IPS-18a (cell line): ENCODE results near the gene PSAPL1.

Experiments used
- H3K27ac ChIP-seq: one replicate; pipeline ENCODE4 v1.5.1; 2013; ENCODE audit warnings: low read length
- H3K27me3 ChIP-seq: one replicate; pipeline ENCODE4 v1.6.1; 2013; ENCODE audit warnings: mild to moderate bottlenecking, low read length; ENCODE audit not compliant: control insufficient read depth, insufficient read depth
- H3K36me3 ChIP-seq: one replicate; pipeline ENCODE4 v1.6.1; 2013; ENCODE audit warnings: low read depth, low read length; ENCODE audit not compliant: control insufficient read depth
- H3K4me1 ChIP-seq: one replicate; pipeline ENCODE4 v1.6.1; 2013; ENCODE audit warnings: low read depth, low read length; ENCODE audit not compliant: control insufficient read depth
- H3K4me3 ChIP-seq: one replicate; pipeline ENCODE4 v1.5.1; 2013; ENCODE audit warnings: low read length
- H3K9ac ChIP-seq: one replicate; pipeline ENCODE4 v1.6.1; 2013; ENCODE audit warnings: mild to moderate bottlenecking, low read length, moderate library complexity
- H3K9me3 ChIP-seq: one replicate; pipeline ENCODE4 v1.6.1; 2013; ENCODE audit warnings: low read depth, low read length; ENCODE audit not compliant: control insufficient read depth

The PSAPL1 gene

DNA sequence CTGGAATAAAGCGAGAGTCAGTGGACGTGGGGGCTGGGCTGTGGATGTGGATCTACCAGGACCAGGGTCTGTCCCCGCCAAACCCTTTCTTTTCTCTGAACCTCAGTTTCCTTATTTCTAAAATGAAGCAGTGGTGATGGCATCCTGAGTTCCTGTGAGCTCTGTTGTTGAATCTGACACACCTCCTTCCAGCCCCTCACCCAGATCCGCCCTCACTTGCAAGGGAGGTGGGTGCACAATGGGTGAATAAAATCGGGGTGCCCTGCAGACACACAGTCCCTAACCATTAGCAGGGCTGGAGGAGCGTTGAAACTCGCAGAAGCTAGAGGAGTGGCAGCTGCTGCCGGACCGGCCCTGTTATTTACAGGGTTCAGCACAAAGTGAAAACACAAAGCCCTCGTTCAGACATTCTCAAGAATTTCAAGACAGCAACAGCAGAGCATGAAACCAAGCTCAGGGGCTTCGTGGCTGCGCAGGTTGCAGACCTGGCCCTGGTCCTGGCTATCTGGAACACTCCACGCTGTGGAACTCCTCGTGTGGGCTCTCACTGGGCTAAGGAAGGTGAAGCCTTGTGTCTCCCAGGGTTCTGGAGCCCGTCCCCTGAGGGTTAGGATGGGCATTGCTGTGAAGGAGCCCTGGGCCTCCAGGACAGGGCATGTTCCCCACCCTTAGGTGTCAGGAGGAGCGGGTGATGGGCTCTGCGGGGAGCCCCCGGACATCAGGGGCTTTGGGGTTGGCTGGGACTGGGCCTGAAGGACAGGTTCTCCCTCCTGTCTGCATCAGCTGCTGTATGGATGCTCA is 42.9 kb downstream of the PSAPL1 start:
- Histone ChIP-seq H3K9ac (no peak overlapping the region), H3K27me3 (no peaks in the 10 kb centered on the region), H3K4me3 (no peak overlapping the region), H3K9me3 (no peaks in the 10 kb centered on the region), H3K36me3 (no peaks in the 10 kb centered on the region), H3K27ac (no peak overlapping the region), H3K4me1 (no peaks in the 10 kb centered on the region)

DNA sequence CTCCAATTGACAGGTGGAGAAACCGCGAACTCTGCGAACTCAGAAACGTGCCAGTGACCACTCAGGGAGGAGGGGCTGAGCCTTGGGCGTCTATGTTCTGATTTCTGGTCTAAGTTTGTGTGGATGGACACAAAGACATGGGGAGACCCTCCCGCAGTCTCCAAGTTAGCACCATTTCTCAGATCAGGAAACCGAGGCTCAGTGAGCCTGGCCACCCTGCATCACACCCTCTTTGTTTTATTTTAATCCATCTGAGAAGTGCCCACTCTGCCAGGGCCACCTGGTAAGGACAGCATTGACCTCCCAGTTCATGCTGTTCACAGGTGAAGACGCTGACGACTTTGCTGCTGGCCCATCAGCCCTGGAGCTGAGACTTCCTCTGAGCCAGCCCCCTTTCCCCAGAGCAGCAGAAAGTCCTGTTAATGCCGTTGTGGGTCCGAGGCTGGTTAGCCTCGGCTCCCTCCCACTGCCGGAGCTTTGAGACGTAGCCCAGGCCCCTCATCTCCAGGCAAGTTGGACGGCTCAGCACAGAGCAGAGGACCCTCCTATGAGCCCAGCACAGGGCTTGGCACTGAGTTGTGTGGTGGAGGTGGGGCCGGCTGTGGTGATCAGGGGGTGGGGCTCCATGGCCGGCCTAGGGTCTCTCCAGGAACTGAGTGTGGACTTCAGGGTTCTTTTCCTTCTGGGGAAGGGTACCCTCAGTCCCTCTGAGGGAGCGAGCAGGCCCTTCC is 43.7 kb downstream of the PSAPL1 start:
- Histone ChIP-seq H3K4me1 (no peaks in the 10 kb centered on the region), H3K36me3 (no peaks in the 10 kb centered on the region), H3K9ac (no peak overlapping the region), H3K9me3 (no peaks in the 10 kb centered on the region), H3K27ac (no peak overlapping the region), H3K27me3 (no peaks in the 10 kb centered on the region), H3K4me3 (no peak overlapping the region)

DNA sequence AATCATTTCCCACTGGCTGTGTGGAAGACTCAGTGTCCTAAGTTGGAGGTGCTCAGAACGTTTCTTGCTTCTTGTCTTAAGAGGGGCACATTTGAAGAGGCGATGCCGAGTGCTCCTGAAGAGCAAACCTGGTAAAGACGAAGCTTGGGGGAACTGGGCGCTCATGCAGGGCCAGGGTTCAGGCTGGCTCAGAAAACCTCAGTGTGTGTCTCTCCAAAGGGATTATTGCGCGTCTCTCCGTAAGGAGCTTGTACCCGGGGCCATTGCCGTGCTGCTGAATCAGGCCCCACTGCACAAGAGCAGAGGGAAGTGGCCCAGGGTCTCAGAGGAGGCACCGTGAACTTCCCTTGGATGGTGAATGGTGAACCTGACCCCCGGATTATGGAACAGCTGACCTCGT is 44.4 kb downstream of the PSAPL1 start:
- Histone ChIP-seq H3K9me3 (no peaks in the 10 kb centered on the region), H3K27me3 (no peaks in the 10 kb centered on the region), H3K27ac (no peak overlapping the region), H3K36me3 (no peaks in the 10 kb centered on the region), H3K9ac (no peak overlapping the region), H3K4me1 (no peaks in the 10 kb centered on the region), H3K4me3 (no peak overlapping the region)

DNA sequence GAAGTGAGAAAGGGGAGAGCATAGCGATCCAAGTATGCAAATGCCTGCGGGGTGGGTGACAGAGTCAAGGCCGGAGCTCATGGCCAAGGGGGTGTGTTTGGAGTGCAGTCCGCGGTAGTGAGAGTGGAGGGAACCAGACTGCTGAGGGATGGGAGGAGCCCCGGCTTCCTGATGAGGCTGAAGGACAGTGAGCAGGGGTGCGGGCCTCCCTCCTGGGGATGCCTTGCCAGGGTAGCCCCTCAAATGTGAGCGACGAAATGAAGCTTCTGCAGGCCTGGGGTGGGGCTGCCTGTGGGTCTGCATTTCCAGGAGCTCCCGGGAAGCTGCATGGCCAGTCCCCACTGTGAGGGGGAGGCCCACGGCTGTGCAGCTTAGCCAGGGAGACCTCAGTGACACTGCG is 45.0 kb downstream of the PSAPL1 start:
- H3K27ac ChIP-seq = no peak overlapping the region

DNA sequence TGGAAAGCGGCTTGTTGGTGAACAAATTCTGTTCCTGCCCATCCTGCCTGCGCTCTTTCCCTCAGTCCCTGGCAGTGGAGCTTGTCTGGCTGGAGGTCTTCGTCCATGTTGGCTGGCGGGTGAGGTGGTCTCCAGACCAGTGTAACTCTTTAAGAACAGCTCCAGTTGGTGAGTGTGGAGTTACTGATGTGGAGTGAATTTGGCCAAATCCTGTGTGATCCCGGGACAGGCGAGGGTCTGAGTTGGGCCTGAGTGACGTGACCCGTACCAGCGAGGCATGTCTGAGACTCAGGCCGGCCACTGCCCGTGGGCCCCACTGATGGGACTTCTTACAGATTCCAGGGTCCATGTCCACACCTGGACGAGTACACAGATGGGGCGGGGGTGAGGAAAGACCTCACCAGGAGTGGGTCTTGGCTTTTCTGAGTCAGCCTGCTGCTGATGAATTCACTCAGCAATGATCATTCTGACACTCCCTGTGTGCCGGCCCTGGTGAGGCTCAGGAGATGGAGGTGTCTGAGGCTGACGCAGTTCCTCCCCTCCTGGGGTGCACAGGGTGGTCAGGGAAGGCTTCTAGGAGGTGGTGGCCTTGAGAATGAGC is 45.5 kb downstream of the PSAPL1 start:
- Histone ChIP-seq H3K27ac (no peak overlapping the region), H3K9me3 (no peaks in the 10 kb centered on the region), H3K4me3 (no peak overlapping the region), H3K4me1 (no peaks in the 10 kb centered on the region), H3K27me3 (no peaks in the 10 kb centered on the region), H3K9ac (no peak overlapping the region), H3K36me3 (no peaks in the 10 kb centered on the region)

More for the DNA sequence above, 45.0 kb downstream of the PSAPL1 start:
- Histone ChIP-seq H3K9ac (no peak overlapping the region), H3K4me1 (no peaks in the 10 kb centered on the region), H3K36me3 (no peaks in the 10 kb centered on the region), H3K27me3 (no peaks in the 10 kb centered on the region), H3K9me3 (no peaks in the 10 kb centered on the region), H3K4me3 (no peak overlapping the region)

DNA sequence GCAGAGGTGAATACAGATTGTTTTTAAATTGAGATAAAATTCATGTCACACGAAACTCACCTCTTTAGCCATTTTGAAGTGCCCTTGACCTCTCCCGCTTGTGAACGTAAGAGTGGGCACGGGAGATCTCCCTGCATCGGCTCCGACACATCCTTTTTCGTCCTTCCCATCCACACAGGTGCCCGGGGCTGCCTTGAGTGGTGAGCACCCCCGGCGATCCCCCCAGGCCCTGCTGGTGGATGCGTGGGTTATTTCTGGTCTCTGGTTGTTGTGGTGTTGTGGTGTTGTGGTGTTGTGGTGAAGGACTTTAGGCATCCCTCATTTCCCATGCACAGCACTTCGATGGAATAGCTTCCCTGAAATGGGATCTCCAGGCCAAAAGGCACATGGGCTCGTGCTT is 46.1 kb downstream of the PSAPL1 start:
- Histone ChIP-seq H3K9ac (no peak overlapping the region), H3K4me3 (no peak overlapping the region), H3K4me1 (no peaks in the 10 kb centered on the region), H3K36me3 (no peaks in the 10 kb centered on the region), H3K27me3 (no peaks in the 10 kb centered on the region), H3K27ac (no peak overlapping the region), H3K9me3 (no peaks in the 10 kb centered on the region)

DNA sequence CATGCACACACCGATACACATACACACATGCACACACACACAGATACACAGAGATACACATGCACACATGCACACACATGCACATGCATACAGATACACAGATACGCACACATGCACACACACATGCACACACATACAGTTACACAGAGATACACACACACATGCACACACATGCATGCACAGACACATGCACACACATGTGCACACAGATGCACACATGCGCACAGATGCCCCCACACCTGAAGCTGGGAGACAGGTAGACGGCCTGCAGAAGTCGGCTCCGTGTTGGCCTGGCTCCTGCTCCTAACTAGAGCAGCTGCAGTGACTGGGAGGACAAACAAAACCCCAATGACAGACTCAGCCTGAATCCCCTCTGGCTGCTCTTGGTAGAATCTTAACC is 46.8 kb downstream of the PSAPL1 start:
- H3K27me3 ChIP-seq = no peaks in the 10 kb centered on the region
- no peaks in the 10 kb centered on the region for H3K9me3 ChIP-seq
- H3K9ac ChIP-seq = no peak overlapping the region
- H3K36me3 ChIP-seq = no peaks in the 10 kb centered on the region
- no peak overlapping the region for H3K27ac ChIP-seq
- no peak overlapping the region for H3K4me3 ChIP-seq
- no peaks in the 10 kb centered on the region for H3K4me1 ChIP-seq

DNA sequence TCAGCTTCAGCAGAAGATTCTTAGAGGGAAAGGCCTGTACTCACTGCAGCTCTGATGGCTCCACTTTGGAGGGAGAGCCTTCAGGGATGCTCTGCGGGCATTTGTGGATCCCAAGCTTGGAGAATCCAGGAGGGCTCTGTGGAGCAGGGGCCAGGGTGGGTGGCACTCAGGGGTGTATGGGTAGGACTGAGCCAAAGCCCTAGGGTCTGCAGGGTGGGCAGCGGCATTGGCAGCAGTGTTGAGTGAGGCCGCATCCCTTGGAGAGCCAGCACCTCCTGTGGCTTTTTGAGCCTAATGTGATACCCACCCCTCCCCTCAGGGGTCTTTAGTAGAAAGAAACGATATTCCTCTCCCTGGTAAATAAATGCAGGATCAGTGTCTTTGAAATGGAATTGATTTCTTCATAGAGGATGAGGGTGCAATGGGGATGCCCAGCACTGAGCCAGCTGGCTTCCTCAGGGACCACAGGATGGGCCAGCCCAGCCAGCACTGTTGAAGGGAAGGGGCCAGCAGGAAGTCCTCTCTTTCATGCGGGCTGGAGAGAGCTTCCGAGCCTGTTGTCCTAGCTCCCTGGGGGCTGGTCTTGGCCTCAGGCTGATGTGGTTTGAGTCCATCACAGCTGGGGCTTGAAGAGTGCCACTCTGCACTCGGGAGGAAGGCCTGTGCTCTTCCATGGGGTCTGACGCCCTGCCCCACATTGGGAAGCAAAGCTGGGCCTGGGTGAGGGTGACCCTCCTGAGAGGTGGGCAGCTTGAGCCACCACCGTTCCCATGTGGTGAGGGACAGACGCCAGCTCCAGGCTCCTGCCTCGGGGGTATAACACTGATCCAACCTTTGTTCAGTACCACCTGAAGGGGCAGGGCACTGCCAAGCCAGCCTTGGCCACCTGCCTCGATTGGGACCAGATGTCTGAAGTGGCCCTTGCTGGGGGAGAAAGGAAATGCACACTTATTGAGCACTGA is 49.5 kb downstream of the PSAPL1 start:
- Histone ChIP-seq H3K4me3 (no peak overlapping the region), H3K27me3 (no peaks in the 10 kb centered on the region), H3K9ac (no peak overlapping the region), H3K27ac (no peak overlapping the region), H3K4me1 (no peaks in the 10 kb centered on the region), H3K36me3 (no peaks in the 10 kb centered on the region), H3K9me3 (no peaks in the 10 kb centered on the region)

DNA sequence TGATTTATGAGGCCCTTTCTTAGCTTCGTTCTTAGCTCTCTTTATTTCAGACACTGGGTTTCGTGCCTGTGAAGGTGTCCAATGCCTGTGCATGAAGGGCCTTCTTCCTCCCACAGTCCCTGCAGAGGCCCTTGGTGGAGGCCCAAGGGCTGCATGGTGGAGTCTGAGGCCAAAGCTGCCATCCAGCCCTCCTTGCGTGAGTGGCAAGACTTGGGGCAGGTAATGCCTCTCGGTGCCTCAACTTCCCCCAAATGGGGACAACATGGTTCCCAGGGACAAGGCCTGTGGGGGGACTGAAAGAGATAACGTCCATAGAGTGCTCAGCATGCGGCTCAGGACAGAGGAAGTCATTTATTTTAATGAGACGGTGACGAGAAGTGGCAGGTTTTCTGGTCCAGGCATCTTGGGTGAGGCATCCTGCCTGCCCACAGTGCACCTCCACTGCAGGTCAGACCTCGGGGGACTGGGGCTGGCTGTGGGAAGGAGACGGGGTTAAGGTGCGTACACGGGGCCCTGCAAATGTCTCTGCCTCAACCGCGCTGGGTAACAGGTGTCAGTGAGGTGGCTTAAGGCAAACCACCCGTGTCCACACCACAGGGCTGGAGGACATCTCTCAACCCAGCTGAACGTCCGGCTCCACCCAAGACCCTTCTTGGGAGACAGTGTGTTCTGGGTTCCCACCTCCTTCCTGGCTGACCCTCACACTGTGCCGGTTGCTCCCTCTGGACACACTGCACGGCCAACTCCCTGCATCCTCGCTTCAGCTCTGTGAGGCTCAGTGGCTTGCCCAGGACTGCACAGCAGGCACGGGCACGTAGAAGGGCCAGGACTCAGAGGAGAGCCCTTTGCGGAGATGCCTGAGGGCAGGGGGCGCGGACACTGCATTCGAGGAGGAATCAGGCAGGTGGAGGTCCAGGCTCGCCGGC is 50.5 kb downstream of the PSAPL1 start:
- Histone ChIP-seq H3K4me1 (no peaks in the 10 kb centered on the region), H3K9me3 (no peaks in the 10 kb centered on the region), H3K9ac (no peak overlapping the region), H3K27me3 (no peaks in the 10 kb centered on the region), H3K36me3 (no peaks in the 10 kb centered on the region), H3K27ac (no peak overlapping the region), H3K4me3 (no peak overlapping the region)

DNA sequence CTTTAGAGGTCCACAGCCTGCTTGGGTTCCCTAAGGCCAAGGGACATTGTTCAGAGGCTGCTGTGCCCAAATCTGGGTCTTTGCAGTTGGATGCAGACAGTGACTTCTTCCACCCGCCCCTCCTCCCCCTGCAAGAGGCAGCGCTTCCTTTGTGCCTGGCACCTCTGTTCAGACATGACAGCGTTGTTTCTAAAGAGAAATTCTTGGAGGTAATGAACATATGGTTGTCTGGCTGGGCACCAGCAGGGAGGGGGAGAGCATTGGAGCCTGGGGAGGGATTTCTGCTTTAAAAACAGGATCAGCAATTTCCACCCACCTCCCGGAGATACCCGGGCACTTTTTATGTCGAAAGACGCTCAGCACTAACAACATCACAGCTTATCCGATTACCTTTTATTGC is 51.5 kb downstream of the PSAPL1 start:
- no peaks in the 10 kb centered on the region for H3K36me3 ChIP-seq
- H3K9me3 ChIP-seq = no peaks in the 10 kb centered on the region
- H3K27ac ChIP-seq = no peak overlapping the region
- H3K9ac ChIP-seq = no peak overlapping the region
- no peaks in the 10 kb centered on the region for H3K4me1 ChIP-seq
- H3K4me3 ChIP-seq = no peak overlapping the region
- H3K27me3 ChIP-seq = no peaks in the 10 kb centered on the region
